Measurements from ENCODE around the gene THSD4.

DNA sequence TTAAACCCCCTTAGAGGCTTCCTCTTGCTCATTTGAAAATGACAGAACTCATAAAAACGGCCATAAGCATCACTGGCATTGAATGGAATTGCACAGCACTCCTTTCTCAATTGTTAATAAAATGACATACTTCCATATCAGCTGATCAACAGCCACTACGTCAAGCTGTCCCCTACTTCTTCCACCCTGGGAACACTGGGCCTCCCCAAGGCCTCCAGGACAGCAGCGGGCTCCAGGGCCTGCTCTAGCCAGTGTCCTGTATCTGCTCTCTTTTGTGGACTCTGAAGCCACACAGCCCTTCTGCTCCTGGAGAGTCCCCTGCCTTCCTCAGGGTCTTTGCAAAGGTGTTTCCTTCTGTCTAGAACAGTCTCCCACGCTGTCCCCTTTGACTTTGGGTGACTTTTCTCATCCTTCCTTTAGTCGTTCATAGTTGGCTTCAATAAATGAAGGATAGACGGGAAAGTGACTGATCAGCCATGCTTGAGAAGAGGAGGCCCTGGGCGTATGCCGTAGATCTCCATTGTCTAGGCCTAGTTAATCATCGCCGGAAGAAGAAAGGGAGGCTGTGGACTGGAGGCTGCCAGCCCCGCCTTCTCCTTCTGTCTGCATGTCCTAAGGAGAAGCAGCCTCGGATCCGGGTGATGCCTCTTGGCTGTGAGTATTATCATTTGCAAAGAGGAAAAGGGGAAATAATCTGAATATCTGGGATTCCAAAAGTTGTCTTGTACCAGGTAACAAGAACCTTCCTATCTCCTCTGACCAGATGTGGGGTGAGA is 4.7 kb upstream of the THSD4 start:
- no peak for TF ChIP-seq EZH2 (IDR thresholded peaks at IDR 0.05; ENCODE audit: low read length)
- TF ChIP-seq, protein P1, sequence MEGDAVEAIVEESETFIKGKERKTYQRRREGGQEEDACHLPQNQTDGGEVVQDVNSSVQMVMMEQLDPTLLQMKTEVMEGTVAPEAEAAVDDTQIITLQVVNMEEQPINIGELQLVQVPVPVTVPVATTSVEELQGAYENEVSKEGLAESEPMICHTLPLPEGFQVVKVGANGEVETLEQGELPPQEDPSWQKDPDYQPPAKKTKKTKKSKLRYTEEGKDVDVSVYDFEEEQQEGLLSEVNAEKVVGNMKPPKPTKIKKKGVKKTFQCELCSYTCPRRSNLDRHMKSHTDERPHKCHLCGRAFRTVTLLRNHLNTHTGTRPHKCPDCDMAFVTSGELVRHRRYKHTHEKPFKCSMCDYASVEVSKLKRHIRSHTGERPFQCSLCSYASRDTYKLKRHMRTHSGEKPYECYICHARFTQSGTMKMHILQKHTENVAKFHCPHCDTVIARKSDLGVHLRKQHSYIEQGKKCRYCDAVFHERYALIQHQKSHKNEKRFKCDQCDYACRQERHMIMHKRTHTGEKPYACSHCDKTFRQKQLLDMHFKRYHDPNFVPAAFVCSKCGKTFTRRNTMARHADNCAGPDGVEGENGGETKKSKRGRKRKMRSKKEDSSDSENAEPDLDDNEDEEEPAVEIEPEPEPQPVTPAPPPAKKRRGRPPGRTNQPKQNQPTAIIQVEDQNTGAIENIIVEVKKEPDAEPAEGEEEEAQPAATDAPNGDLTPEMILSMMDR (optimal IDR thresholded peaks at IDR 0.05 in 1 of 3, IDR thresholded peaks at IDR 0.05 in 1 of 3, conservative IDR thresholded peaks at IDR 0.05 in 1 of 3; ENCODE audit: extremely low read depth in 1 of 3, insufficient read depth in 2 of 3, low read length in 3 of 3) = no peak
